Dermis microvascular lymphatic vessel endothelial cell (primary cell): ENCODE data around the gene SSBP4. TPM values are rescaled to one million over a fixed set of nuclear protein-coding genes. Genes with fewer than 3 reads are reported as not detected.
A peak's percentile ranks its signal among the peaks of the same experiment; 100 is the strongest.

Experiments
- DNase-seq, 2 donors: peaks; one replicate each; pipeline versions ENCODE4 v3.0.0 to v3.0.0-alpha.2; 2010; ENCODE audit warnings: low read depth in 2 of 2
- total RNA-seq: library from RNA; depleted of rRNA; stranded (reverse); fragments of >200 nt; gene quantifications from 2 replicates; pipeline ENCODE4 v1.2.1, GENCODE V29; 2014

Gene SSBP4
- total RNA-seq, 1 donor from 2014 or later: 33.9 TPM

DNA sequence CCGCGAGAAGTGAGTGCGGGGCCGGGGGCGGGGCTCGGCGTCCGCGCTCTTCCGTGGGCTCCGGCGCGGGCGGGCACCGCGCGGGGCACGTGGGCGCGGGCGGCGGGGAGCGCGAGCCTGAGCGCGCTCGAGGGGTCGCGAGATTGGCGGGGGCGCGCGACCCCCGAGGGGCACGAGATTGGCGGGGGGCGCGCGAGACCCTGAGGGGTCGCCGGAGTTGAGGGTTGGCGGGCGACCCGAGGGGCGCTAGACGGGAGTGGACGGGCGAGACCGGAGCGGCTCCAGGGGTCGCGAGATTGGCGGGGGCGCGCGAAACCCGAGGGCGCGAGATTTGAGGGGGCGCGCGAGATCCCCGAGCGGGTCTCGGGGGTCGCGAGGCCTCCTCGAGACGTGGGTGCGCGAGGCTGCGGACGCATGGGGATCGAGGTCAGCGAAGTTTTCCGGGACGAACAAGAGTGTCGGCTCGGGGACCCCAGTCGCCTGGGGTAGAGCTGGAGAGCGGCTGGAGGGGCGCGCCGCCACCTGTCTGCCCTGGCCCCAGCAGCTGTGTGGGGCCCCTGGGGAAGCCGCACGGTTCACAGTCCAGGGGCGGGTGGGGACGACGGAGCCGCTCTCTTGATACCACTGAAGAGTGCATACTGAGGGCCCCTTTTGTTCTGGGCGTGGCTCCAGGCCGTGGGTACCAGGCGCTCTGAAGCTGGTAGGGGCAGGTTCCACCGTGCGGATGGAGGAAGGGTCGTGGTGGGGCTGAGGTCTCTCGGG is 682 bp downstream of the SSBP4 start:
- DNase-seq: no peak

DNA sequence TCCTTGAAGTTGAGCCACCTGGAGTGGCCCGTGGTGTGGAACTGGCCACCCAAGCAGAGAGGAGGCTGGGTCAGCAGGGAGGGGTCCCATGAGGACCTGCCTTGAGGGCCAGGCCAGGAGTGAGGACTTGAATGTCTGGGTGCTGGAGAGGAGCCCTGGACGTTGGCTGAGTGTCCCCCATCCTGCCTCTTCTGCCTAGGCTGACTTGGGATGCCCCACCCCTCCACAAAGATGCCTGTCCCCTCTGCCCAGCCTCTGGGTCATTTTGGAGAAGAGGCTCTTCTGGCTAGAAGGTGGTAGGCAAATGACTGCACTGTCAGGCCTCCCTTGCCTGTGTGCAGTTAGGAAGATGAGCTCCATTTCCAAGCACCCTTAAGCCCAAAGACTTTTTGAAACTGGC is 1.7 kb downstream of the SSBP4 start:
- no peak for DNase-seq

DNA sequence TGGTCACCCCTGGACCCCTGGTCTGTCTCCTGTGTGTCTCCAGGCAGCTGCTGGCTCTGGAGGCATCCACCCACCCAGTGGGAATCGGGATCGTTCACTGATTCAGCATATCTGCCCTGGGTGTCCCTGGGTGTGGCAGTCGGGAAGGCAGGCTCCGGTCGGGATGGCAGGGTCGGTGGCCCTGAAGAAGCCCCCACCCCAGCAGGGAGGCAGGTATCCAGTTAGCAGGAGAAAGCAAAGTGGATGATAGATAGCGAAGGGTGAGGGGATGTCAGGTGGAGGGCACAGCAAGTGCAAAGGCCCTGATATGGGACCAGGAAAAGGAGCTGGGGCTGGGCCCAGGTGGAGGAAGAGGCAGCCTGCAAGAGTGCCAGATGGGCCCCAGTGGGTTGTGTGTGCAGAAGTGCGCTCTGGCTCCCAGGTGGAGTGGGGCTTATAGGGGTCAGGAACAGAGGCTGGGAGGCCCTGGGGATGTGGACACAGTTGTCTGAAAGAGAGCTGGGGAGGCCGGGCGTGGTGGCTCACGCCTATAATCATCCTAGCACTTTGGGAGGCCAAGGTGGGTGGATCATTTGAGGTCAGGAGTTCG is 2.3 kb downstream of the SSBP4 start:
- no peak for DNase-seq

DNA sequence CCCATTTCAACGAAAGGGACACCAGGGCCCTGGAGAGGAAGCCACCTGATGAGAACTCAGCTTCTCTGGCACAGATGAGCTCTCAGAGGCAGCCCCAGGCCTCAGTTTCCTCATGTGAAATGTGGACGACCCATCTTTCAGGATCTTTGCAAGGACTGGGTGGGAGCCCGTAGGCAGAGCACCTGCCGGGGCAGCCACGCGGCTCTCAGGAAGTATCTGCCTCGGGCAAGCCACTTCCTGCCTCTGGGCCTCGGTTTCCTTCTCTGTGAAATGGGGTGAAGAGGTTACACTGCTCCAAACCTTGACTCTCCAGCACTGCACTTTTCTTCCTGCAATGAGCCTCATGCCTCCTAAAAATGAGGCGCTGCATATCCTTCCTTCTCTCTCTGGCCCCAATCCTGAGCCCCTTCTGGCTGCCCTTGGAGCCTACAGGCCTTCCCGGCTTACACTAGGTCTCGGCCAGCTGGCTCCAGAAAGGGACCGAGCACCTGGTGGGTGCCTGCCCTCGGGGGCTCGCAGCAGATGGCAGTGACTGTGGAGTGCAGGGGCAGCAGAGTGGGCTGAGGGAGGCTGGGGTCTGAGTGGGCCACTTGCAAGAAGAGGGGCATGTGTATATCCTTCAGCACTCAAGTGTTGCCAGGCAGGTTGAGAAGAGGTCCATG is 3.5 kb downstream of the SSBP4 start:
- no peak for DNase-seq

DNA sequence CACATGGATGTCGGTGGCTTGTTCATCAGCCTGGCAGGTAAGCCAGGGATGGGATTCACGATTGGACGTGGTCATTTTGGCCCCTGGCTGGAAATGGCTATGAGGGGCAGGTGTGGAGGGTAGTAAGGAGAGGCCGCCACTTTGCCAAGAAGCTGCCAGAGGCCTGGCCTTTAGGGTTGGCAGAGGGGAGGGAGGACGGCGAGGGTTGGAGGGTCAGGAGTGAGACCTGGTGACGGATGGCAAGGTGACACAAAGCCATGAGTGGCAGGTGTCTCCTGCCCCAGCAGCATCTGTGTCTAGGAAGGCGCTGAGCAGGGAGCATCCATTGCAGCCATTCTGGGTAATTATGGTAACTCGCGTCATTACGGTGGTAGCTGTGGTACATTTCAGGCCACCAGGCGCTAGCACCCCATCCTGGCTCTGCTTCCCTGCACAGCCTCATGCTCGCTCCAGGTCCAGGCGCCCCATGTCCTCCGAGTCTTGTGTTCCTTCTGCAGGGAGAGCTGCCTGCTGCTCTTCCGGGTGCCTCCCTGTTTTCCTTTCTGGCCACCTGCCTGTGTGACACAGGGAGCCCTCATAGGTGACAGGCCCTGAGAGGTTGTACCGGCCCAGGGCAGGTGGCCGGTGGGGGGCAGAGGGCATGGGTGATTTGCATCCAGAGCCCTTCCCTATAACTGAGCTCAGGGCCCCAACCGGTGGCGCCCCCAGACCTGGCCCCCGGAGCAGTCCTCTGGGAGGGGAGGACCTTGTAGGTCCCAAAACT is 4.2 kb downstream of the SSBP4 start:
- no peak for DNase-seq

DNA sequence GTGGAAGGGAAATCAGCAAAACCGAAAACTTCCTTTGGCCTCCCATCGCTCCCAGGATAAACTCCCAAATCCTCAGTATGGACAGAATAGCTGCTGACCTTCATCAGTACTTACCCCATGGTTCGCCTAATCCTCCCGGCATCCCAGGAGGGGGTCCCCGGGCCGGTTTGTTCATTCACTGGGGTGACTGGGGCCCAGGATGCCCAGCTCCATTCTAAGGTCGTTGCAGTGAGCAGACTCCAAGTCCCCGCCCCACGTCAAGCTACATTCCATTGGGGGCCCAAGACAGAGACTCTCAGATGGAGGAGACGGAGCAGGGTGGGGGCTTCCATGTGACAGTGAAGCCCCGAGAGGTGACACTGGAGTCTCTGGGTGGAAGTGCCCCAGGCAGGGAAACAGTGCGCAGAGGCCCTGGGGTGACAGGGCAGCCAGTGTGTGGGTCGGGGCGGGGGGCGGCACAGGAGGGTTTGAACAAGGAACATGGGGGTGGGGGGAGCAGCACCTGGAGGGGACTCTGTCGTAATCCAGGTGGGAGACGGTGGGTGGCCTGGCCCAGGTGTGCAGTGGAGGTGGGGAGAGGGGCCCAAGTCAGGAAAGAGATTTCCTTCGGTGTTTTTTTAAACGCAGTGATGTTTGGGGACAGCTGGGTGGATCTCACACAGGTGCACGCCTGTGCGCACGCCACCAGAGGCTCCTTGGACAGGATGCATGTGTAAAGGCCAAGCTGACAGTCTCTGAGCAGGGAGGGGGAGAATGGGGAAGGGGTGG is 5.1 kb downstream of the SSBP4 start:
- DNase-seq: no peak

DNA sequence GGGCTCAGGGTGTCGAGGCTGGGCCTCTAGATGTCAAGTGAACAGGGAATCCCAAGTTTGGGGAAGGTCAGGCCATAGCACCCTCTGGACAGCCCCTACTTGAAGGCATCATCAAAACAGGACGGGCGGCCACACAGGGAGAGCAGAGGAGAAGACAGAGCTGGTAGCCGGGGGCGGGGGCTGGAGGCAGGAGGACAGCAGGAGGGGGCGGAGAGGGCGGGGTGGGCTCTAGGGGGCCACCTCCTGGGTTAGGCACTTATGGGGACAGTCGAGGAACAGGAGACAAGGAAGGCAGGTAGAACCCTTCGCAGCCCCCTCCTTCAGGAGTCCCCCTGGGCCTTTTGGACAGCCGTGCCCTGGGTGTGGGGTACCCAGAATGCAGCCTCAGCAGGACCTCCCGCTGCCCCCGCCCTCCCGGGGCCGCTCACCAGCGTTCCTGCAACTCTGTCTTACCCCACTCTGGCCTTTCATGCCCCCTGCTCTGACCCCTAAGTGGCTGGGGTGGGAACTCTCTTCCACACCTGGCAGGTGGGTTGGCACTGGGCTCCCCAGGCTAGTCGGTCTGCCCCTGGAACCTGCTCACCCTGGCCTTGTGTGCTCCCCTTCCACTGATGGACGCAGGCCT is 5.8 kb downstream of the SSBP4 start:
- DNase-seq: no peak

DNA sequence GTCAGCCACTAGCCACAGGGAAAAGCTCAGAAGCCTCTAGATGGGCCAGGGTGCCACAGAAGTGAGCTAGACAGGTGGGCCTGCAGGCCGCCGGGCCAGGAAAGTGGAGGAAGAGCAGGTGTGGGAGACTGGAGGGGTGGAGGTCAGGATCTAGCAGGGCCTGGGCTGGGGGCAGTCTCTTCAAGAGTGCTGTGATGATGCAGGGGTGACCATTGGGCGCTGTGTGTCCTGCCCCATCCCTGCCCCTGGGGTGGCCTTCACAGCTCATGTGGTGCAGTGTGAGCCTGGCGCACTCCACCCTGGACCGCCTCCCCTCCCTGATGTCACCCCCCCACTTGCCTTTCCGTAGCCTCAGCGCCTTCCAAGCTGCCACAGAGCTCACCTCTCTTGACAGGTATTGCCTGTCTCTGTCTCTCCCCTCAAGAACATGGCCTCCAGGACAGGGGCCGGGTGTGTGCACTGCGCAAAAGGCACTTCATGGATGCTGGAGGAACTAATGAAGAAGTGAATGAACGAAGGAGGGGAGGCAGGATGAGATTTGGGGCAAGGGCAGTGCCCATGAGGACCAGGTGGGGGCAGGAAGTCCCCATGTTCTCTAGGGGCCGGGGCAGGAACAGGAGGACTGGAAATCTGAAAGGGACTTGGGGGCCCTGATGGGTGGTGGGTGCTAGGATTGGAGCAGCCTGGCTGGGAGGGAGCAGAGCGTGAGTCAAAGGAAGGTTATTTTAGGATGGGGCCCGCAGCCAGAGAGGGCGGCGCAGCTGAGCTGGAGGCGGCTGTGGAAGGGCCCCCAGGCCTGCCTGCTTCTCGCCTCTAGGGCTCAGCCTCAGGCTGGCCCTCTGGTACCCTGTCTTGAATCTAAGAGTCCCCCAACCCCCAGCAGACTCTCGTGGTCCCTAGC is 6.6 kb downstream of the SSBP4 start:
- DNase-seq: no peak

DNA sequence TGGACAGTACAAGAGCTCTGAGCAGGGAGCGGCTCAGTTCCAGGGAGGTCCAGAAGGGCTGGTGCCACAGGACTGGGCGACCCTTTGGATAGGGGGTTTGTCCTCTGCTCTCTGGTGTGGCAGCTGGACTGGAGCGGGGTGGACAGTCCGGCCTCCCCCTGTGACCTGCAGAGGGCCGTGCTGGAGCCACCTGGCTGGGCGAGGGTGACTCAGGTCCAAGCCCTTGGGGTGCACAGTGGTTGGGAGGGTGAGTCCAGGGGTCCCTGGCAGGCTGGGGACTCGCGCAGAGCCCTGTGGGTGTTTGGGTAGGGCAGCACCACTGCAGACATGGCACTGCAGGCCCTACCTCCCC is 7.2 kb downstream of the SSBP4 start:
- DNase-seq: no peak

DNA sequence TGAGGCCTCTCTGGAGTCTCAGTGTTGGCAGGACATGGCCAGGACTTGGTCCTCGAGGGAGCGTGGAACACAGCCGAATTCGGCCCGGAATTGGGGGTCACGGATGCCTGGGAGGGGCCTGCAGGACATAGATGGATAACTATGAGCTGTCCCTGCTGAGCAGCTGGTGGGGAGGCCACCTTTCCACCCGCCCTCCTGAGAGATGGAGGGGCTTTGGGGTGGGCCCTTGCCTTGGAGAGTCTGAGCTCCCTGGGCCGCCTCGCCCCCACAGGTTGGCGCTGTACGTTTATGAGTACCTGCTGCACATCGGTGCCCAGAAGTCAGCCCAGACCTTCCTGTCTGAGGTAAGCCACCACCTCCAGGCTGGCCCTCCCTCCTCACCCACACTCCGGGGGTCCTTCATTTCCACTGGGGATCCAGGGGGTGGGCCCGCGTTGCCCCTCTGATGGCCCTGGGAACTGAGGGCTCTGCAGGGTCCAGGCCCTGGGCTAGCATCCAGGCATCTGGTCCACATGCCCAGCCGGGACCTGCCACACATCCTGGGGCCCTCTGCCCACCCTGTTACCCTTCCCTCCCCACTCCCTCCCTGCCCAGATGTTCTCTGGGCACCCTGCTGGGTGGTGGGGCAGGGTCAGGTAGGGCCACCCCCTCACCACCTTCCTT is 8.0 kb downstream of the SSBP4 start:
- no peak for DNase-seq

DNA sequence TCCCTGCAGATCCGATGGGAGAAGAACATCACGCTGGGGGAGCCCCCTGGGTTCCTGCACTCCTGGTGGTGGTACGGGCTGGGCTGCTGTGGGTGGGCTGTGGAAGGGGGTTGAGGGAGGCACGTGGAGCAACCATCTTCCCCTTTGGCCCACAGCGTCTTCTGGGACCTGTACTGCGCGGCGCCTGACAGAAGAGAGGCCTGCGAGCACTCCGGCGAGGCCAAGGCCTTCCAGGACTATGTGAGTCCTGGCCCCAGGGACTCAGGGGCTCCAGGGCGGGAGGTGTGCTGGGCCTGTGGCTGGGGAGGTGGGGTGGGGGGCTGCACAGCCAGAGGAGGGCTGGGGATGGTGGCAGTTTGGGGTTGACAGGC is 8.5 kb downstream of the SSBP4 start:
- no peak for DNase-seq

DNA sequence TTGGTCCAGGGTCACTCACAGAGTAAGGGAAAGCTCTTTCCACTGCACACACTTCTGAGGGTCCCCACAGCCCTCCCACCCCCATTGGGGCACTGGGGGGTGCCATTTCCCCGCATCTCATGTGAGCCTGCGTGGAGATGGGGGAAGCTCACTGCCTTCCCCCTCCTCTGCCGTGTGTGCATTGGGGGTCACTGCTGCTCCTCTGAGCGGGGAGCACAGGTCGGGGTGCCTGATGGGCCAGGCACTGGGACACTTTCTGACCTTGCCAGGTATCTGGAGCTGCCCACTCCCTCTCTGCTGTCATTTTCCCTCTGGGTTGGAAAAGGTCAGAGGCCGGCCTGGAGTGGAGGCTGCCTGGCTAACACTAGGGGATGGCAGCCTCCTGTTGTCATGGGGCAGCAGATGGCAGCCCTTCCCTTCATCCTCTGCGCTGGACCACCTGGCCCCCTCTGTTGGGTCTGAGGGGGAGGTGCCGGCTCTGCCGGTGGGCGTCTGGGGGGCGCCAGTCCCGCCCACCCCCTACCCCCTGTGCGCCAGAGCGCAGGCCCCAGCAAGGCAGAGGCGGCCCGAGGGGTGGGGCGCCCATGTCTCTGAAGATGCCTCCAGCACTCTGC is 9.1 kb downstream of the SSBP4 start:
- DNase-seq: no peak

DNA sequence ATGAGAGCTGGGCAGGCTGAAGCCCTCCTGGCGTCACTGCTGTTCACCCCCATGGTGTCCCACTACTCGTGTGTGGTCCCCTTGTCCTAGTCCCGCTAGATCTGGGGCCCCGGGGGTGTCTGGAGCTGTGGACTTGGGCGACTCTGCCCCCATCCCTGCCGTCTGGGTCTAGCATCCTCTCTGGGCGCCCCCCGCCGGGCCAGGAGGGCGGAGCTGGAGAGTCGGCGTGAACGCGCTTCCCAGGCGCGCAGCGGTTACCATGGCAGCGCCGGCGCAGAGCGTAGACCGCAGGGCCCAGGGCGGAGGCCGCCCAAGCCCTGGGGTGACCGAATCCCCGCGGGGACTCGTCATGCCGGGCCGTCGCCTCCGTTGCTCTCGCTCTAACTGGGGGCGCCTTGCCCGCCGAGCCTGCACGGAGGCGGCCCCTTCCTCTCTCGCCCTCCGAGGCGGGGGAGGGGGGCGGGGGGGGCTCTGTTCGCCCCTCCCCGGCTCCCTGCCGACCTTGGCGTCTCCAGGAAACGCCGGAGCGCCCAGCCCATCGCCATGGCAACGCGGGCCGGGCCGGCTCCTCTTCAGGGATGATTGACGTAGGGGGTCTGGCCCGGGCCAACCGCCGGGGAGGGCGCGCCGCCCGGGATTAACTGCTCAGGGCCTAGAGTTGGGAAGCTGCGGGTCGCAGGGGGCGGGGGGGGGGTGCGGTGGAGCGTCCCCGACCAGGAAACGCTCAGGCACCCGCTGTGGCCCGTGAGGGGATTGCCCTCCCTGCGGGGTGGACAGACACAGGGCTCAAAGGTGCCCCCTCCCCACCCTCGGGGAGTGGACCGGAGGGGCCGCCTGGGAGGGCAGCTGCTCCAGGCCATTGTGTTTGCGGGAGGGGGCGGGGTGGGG is 9.8 kb downstream of the SSBP4 start:
- peak; percentile 57 to 77 for DNase-seq

DNA sequence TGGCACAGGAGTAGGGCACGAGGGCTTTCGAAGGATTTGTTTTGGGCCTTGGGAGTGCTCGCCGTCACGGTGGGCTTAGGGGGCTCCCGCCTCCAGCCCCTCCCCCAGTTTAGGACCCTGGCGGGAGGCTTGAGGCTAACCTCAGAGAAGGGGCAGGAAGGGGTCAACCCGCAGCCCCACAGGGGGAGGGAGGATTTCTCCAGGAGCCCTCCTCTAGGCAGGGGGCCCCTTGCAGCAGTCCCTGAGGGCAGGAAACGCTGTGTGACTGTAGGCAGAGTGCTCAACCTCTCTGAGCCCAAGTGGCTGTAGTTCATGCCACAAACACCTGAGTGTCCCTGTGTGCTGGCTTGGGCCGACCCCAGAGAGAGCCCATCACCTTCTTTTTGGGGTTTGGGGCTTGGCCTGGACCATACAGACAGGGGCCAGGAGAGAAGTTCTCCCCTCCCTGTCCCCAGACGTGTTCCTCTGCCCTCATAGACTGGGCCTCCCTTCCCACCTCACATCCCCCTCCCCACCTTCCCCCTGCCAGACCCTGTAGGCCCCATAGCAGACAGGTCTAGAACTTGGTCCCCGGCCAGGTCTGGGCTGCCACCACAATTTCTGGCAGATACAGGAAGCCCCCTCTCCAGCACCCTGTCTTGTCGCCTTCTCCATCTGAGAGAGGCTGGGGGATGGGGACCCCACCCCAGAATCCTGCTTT is 10.7 kb downstream of the SSBP4 start:
- no peak for DNase-seq

DNA sequence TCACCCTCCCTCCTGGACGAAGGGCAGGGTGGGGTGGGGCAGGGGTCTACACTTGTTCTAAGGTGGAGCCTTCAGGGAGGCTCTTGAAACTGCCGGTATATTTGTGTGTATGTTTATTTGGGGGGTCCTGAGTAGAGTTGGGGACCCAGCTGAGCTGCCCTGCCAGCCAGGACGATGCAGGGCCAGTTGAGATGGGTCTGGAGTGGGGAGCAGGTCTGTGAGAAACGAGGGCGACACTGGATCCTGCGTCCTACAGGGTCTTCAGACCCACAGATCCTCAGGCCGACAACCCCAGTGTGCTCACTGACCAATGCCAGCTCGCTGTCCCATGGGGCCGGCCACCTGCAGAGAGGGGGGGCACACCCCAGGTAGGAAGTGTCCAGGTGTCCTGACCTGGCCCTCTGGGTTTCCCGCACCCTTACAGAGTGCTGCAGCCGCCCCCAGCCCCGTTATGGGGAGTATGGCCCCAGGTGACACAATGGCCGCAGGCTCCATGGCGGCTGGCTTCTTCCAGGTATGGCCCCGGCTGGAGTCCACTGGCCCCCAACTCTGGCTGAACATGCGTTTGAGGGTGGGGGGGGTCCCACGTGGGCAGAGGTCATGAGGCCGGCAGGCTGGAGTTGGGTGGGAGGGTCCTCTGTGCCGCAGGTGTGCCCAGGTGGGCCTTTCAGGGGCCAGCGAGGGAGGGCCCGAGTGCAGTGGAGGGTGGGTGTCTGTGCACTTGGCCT is 11.4 kb downstream of the SSBP4 start:
- DNase-seq: no peak

DNA sequence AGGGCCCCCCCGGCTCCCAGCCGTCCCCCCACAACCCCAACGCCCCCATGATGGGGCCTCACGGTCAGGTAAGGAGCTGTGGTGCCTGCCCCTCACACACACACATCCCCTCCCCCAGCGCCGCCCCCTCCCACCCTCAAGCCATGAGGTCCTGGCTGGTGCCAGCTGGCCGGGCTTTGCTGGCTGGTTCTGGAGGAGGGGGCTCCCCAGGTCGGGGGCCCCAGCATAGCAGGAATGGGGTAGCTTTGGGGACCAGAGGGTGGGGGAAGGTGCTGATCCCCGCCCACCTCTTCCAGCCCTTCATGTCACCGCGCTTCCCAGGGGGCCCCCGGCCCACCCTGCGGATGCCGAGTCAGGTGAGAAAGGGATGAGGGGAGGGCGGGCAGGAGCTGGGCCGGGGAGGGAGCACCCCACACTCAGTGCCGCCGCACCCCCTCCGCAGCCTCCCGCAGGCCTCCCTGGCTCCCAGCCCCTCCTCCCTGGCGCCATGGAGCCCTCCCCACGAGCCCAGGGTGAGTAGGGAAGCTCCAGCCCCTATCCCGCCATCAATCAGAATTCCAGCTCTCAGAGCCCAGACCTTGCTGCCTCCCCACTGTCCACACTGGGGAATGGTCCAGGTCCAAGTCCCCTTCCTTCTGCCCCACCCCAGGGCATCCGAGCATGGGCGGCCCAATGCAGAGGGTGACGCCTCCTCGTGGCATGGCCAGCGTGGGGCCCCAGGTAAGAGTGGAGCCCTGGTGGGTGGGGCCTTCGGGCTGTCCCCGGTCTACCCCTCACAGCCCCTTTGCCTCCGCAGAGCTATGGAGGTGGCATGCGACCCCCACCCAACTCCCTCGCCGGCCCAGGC is 12.4 kb downstream of the SSBP4 start:
- DNase-seq: no peak
